ENCODE measurements around the gene MAP2K5. TPM values are rescaled to one million over a fixed set of nuclear protein-coding genes. Genes with fewer than 3 reads are reported as not detected.

The MAP2K5 gene
- total and polyA plus RNA-seq, 9 of the 15 experiments (the other 6 are each of a cell fraction or from before 2014, with no cell fraction given): 0.41 to 16.5 (median 7.5) TPM

DNA sequence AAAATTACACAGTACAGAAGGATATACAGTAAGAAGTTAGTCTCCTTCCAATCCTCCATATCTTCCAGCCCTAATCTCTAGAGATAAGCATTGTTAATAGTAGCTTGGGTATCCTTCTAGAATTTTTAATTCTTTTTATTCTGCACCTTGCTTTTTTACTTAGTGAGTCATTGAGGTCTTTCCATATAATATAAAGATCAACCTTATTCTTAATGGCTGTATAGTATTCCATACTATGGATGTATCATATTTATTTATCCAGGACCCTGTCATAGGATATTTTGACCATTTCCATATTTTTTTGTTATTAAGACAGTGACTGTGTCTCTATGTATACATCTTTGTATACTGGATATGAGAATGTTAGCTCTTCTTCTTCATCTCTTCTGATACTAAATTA is 246.5 kb downstream of the MAP2K5 start:
- no peak for ATAC-seq
- no peak overlapping the region for H3K27ac ChIP-seq (ENCODE audit: extremely low read depth, low read depth, low read length)
- H3K9me1 ChIP-seq (ENCODE audit: control insufficient read depth, insufficient read depth, low read length): no peaks in the 10 kb centered on the region
- H4K20me1 ChIP-seq (replicated peaks; ENCODE audit: control insufficient read depth, insufficient read depth, low read length): no peaks in the 10 kb centered on the region
- ChIA-PET POLR2A (interaction anchor here (1.5 kb wide), 1 partner anchor 12 kb away, joined by 4 read pairs; no protein-coding TSS in a partner anchor), CTCF (ENCODE audit: low intra/inter-chr PET ratio) (no interaction called here)
- no peaks in the 10 kb centered on the region for H3K79me2 ChIP-seq (ENCODE audit: control insufficient read depth, insufficient read depth, low read length)
- peak; percentile 36 for TF ChIP-seq ZNF146 (CRISPR knock-in tag; IDR thresholded peaks at IDR 0.05; ENCODE audit: unreplicated experiment)
- TF ChIP-seq, protein P1, sequence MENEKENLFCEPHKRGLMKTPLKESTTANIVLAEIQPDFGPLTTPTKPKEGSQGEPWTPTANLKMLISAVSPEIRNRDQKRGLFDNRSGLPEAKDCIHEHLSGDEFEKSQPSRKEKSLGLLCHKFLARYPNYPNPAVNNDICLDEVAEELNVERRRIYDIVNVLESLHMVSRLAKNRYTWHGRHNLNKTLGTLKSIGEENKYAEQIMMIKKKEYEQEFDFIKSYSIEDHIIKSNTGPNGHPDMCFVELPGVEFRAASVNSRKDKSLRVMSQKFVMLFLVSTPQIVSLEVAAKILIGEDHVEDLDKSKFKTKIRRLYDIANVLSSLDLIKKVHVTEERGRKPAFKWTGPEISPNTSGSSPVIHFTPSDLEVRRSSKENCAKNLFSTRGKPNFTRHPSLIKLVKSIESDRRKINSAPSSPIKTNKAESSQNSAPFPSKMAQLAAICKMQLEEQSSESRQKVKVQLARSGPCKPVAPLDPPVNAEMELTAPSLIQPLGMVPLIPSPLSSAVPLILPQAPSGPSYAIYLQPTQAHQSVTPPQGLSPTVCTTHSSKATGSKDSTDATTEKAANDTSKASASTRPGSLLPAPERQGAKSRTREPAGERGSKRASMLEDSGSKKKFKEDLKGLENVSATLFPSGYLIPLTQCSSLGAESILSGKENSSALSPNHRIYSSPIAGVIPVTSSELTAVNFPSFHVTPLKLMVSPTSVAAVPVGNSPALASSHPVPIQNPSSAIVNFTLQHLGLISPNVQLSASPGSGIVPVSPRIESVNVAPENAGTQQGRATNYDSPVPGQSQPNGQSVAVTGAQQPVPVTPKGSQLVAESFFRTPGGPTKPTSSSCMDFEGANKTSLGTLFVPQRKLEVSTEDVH (IDR thresholded peaks at IDR 0.05; ENCODE audit: low read depth, partially characterized antibody): no peak
- FAIRE-seq: no peak
- in situ Hi-C loops (cut with MboI) (no loop called here), intact Hi-C loops (cut with micrococcal nuclease) (no loop called here)
- H2AFZ ChIP-seq (ENCODE audit: low read depth, low read length): no peak overlapping the region
- H3K4me1 ChIP-seq (replicated peaks in 1 of 2; ENCODE audit: control insufficient read depth in 2 of 2, insufficient read depth in 2 of 2, low read length in 2 of 2): peaks cover 0 to 8% of the 10 kb centered on the region in 2 experiments; a peak in 3 of 5 replicates
- no peak overlapping the region for H3K9ac ChIP-seq (ENCODE audit: insufficient read depth in 1 of 2, low read depth in 2 of 2, low read length in 2 of 2)
- H3K9me3 ChIP-seq (replicated peaks; ENCODE audit: control insufficient read depth, insufficient read depth, low read depth, low read length): no peaks in the 10 kb centered on the region
- H3K4me2 ChIP-seq (ENCODE audit: insufficient read depth, low read length): no peak overlapping the region
- H3K4me3 ChIP-seq: no peak overlapping the region
- no TSS peak for BruUV-seq (replicated peaks)
- no peaks in the 10 kb centered on the region for H3K36me3 ChIP-seq (ENCODE audit: control insufficient read depth, insufficient read depth, low read length)
- DNase-seq (ENCODE audit: extremely low read depth in 1 of 4, low spot score in 3 of 4): no peak
- H3K27me3 ChIP-seq (ENCODE audit: control insufficient read depth in 2 of 2, insufficient read depth in 2 of 2, low read length in 2 of 2): no peaks in the 10 kb centered on the region
